WI38 (cell line): ENCODE measurements around the gene RDH11.
A peak's percentile ranks its signal among the peaks of the same experiment; 100 is the strongest.
"Not testable (repeated sequence)": the region's sequence is repeated elsewhere in the genome, so short reads cannot be mapped to it uniquely, and the experiment has no call there.

Source experiments
- H3K4me3 ChIP-seq: 2 replicates; pipeline ENCODE4 v1.5.1; 2011; ENCODE audit warnings: low read depth, mild to moderate bottlenecking, control low read depth, low read length
- TF ChIP-seq, protein P1 (sequence below): IDR thresholded peaks from 2 replicates; pipeline ENCODE4 v1.5.1; 2012; ENCODE audit warnings: low read depth, mild to moderate bottlenecking, control low read depth, low read length

The RDH11 gene

DNA sequence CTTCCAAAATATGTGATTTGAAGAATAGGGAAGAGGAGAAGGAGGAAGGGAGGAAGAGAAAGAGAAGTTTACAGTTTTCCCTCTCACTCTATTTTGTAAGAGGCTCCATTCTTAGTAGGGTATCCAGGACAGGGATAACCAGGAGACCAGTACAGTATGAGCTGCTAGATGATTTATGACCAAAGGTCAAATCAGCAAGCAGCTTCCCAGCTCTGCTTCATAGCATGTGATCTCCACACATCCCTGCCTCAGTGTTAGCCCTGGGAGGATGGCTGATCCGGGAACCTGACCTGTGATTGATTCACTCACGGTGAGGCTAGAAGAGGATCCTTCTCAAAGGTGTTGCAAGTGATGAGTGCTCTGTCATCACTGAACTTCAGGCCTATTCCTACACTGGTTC, 22.7 kb upstream of the RDH11 start:
- H3K4me3 ChIP-seq = no peak overlapping the region
- TF ChIP-seq, protein P1, sequence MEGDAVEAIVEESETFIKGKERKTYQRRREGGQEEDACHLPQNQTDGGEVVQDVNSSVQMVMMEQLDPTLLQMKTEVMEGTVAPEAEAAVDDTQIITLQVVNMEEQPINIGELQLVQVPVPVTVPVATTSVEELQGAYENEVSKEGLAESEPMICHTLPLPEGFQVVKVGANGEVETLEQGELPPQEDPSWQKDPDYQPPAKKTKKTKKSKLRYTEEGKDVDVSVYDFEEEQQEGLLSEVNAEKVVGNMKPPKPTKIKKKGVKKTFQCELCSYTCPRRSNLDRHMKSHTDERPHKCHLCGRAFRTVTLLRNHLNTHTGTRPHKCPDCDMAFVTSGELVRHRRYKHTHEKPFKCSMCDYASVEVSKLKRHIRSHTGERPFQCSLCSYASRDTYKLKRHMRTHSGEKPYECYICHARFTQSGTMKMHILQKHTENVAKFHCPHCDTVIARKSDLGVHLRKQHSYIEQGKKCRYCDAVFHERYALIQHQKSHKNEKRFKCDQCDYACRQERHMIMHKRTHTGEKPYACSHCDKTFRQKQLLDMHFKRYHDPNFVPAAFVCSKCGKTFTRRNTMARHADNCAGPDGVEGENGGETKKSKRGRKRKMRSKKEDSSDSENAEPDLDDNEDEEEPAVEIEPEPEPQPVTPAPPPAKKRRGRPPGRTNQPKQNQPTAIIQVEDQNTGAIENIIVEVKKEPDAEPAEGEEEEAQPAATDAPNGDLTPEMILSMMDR = no peak

DNA sequence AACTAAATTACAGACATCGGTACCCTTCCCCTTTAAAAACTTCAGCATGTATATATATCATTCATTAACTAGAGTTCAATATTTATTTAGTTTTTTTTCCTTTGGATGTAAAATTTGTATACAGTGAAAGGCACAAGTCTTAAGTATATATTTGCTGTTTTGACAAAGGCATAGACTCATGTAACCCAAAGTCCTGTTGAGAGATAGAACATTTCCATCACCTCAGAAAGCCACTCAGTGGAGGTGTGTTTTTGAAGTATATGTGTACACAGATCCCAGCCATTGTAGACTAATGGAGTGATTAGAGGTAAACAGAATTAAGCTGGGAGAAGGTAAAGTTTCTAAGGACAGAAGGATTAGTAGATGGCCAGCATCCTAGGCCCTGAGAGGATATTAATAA, 21.5 kb upstream of the RDH11 start:
- TF ChIP-seq, protein P1 = no peak
- no peak overlapping the region for H3K4me3 ChIP-seq

DNA sequence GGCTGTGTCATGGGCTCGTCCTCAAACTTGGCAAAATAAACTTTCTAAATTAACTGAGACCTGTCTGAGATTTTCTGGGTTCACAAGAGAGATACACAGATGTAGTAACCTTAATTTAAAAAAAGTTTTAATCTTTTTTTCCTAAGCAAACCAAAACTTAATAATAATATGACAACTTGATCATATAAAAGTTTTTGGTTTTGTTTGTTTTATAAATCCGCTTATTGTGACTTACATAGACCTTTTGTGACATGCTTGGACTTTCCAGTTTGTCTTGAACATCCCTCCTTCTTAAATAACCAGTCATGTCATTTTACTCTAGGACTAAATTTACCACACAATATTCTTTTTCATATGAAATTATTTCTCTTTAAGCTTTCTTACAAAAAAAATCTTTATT, 14.6 kb upstream of the RDH11 start:
- H3K4me3 ChIP-seq = no peak overlapping the region
- TF ChIP-seq, protein P1 = no peak

DNA sequence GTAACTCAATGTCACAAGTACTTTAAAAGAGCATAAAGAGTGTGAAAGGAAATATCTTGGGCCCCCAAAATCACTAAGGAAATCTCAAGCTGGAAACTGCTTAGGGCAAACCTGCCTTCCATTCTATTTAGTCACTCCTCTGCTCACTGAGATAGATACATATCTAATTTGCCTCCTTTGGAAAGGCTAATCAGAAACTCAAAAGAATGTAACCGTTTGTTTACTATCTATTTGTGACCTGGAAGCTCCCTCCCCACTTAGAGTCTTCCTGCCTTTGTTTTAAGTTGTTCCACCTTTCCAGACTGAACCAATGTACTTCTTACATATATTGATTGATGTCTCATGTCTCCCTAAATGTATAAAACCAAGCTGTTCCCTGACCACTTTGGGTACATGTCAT, 14.2 kb upstream of the RDH11 start:
- not testable (repeated sequence) for H3K4me3 ChIP-seq

DNA sequence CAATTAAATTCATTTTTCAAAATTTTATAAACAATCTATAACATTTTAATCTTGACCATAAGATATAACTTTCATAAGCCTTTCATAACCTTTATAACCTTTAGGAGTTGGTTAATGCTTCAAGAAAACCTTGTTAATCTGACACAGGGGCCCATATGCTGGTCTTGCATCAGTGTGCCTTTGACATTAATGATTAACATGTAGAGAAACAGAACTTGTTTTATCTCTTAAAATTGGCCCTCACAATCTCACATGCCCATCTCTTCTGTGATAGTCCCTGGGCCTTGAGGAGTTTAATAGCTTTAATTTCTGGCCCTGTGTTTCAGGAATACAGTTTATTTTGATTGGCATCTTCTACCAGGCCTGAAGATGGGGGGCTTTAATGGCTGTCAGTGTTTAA, 13.8 kb upstream of the RDH11 start:
- not testable (repeated sequence) for H3K4me3 ChIP-seq

DNA sequence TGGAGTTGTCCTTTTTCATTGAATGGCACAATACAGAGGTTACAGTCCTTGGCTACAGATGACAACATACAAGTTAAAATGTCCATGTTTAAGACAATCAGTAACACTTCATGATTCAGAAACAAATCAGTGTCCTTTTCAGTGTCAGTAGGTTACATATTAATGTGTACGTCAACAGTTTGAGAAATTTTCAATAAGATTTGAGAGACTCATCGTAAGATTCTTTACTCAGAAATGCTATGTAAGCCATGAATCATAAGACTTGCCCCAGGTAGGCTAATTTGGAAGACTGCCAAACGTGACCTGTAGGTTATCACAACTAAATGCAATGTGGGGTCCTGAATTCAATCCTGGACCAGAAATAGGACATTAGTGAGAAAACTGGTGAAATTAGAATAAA, 9.6 kb upstream of the RDH11 start:
- TF ChIP-seq, protein P1 = no peak
- no peak overlapping the region for H3K4me3 ChIP-seq

DNA sequence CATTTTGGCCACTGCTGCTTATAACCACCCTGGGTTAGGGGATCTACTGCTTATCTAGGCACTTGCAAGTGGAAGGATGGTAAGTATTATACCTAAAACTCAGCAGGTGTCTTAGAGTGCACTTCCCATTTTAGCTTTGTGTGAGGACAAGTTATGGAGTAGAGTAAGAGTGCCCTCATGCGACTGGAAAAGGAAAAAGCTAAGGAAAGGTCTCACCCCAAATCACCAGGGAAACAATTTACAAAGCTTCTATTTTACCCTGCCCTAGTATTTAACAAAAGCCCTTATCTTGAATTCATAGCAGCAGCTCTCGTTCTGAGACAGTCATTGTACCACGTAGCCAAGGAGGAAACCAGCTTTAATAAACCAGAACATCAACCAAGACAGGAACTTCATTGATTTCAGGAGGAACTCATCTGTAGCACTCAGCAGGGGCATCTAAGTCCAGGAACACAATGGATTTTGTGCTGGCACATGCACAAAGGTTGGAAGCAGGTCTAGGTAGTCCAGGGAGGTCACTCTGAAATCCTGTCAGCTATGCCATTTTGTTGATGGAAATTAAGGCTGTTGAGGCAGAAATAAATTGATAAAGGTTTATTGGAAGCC, 9.0 kb upstream of the RDH11 start:
- TF ChIP-seq, protein P1 = peak; percentile 68
- no peak overlapping the region for H3K4me3 ChIP-seq

DNA sequence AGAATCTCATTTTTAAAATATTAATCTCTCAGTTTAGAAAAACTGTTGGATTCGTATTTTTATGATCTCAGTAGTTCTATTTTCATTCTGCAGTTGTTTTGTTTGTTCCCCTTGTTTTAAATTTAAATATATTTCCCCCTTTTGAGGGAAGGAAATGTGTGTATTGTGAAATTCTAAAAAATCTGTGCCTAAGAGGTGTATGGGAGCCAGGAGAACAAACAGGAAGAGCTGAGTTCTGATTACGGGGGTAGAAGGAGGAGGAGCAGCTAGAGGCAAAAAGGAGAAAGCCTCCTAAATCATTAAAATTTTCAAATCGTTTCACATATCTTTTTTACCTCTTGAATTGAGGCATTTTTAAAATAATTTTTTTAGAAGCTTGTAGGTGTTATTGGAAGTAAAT, 8.4 kb upstream of the RDH11 start:
- H3K4me3 ChIP-seq = no peak overlapping the region
- TF ChIP-seq, protein P1 = no peak

DNA sequence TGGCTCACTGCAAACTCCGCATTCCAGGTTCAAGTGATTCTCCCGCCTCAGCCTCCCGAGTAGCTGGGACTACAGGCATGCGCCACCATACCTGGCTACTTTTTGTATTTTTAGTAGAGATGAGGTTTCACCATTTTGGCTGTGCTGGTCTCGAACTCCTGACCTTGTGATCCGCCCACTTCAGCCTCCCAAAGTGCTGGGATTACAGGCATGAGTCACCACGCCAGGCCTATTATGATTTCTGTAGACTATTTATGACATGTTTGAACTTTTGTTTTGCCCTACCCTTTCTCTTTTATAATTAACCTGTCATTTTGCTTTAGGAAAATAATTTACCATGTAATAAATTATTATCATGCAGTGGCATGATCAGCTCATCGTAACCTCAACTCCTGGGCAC, 5.9 kb upstream of the RDH11 start, which contains the start of gene RDH12:
Gene RDH12, plus strand, starts transcription at position 395 of the 400 bp plus-strand sequence. CDS start 20,757 bp downstream, outside the sequence.
- not testable (repeated sequence) for H3K4me3 ChIP-seq
